ENCODE measurements around the gene PAAF1. TPM values are rescaled to one million over a fixed set of nuclear protein-coding genes. Genes with fewer than 3 reads are reported as not detected.

The PAAF1 gene
- total and polyA plus RNA-seq, 2 of the 13 experiments (the other 11 are each of a cell fraction or from before 2014, with no cell fraction given): 13.5 to 28.8 TPM

DNA sequence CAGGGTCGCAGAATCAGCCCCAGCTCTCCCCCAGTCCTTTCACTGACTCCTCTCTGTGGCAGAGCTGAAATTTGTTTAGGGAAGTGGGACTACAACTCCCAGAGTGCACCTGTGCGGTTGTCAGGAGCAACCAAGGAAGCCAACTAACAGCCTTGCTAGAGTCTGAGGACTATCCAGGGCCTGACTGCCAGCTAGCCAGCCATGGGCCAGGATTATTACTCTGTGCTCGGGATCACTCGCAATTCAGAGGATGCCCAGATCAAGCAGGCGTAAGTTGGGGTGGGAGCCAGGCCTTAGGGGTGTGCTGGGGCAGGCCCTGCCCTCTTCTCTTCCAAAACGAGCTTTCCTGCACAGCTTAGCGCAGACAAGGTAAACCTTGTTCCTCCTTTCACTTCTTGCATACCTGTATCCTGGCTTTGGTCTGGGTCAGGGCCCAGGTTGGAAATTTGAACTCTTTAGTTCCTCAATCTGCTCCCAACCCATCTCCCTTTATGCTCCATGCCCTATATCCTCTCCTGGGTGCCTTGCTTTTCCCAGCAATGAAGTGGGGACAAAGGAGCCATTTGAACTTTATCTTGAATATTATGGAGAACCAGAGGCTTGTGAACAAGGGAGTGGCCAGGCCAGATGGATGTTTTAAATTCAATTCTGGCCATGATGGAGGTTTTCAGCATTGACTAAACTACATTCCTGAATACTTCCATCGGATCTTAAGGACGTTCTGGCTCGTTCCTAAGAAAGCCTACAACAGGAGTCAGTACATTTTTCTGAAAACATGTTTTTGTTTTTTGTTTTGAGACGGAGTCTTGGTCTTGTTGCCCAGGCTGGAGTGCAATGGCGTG, 74.3 kb downstream of the PAAF1 start, which contains the start of gene DNAJB13 (continued):
- TF ChIP-seq, protein P1, sequence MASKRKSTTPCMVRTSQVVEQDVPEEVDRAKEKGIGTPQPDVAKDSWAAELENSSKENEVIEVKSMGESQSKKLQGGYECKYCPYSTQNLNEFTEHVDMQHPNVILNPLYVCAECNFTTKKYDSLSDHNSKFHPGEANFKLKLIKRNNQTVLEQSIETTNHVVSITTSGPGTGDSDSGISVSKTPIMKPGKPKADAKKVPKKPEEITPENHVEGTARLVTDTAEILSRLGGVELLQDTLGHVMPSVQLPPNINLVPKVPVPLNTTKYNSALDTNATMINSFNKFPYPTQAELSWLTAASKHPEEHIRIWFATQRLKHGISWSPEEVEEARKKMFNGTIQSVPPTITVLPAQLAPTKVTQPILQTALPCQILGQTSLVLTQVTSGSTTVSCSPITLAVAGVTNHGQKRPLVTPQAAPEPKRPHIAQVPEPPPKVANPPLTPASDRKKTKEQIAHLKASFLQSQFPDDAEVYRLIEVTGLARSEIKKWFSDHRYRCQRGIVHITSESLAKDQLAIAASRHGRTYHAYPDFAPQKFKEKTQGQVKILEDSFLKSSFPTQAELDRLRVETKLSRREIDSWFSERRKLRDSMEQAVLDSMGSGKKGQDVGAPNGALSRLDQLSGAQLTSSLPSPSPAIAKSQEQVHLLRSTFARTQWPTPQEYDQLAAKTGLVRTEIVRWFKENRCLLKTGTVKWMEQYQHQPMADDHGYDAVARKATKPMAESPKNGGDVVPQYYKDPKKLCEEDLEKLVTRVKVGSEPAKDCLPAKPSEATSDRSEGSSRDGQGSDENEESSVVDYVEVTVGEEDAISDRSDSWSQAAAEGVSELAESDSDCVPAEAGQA (IDR thresholded peaks at IDR 0.05; ENCODE audit: low read depth): no peak
- TF ChIP-seq, protein P1 (CRISPR knock-in tag; IDR thresholded peaks at IDR 0.05; ENCODE audit: borderline replicate concordance): no peak
- TF ChIP-seq MEIS1 (CRISPR knock-in tag; IDR thresholded peaks at IDR 0.05; ENCODE audit: borderline replicate concordance): 0 out of 2 replicates have a peak, but pooled peaks have one; percentile 30
- TF ChIP-seq, protein P2, sequence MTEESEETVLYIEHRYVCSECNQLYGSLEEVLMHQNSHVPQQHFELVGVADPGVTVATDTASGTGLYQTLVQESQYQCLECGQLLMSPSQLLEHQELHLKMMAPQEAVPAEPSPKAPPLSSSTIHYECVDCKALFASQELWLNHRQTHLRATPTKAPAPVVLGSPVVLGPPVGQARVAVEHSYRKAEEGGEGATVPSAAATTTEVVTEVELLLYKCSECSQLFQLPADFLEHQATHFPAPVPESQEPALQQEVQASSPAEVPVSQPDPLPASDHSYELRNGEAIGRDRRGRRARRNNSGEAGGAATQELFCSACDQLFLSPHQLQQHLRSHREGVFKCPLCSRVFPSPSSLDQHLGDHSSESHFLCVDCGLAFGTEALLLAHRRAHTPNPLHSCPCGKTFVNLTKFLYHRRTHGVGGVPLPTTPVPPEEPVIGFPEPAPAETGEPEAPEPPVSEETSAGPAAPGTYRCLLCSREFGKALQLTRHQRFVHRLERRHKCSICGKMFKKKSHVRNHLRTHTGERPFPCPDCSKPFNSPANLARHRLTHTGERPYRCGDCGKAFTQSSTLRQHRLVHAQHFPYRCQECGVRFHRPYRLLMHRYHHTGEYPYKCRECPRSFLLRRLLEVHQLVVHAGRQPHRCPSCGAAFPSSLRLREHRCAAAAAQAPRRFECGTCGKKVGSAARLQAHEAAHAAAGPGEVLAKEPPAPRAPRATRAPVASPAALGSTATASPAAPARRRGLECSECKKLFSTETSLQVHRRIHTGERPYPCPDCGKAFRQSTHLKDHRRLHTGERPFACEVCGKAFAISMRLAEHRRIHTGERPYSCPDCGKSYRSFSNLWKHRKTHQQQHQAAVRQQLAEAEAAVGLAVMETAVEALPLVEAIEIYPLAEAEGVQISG (CRISPR knock-in tag; IDR thresholded peaks at IDR 0.05): peak; percentile 48; the same call in 1 of the 2 replicates
- no peak for TF ChIP-seq SNAI1 (CRISPR knock-in tag; IDR thresholded peaks at IDR 0.05; ENCODE audit: borderline replicate concordance)
- TF ChIP-seq SNAPC2 (CRISPR knock-in tag; IDR thresholded peaks at IDR 0.05): 0 out of 2 replicates have a peak, but pooled peaks have one; percentile 70
- TF ChIP-seq ZNF431 (CRISPR knock-in tag; IDR thresholded peaks at IDR 0.05; ENCODE audit: borderline replicate concordance, low read depth): no peak
- no peak for TF ChIP-seq ZNF660 (CRISPR knock-in tag; IDR thresholded peaks at IDR 0.05; ENCODE audit: borderline replicate concordance, low read depth)
- TF ChIP-seq, protein P3, sequence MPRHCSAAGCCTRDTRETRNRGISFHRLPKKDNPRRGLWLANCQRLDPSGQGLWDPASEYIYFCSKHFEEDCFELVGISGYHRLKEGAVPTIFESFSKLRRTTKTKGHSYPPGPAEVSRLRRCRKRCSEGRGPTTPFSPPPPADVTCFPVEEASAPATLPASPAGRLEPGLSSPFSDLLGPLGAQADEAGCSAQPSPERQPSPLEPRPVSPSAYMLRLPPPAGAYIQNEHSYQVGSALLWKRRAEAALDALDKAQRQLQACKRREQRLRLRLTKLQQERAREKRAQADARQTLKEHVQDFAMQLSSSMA (CRISPR knock-in tag; IDR thresholded peaks at IDR 0.05): no peak
- peak; percentile 55; the same call in 1 of the 2 replicates for TF ChIP-seq IRF2 (CRISPR knock-in tag; IDR thresholded peaks at IDR 0.05)
- 0 out of 2 replicates have a peak, but pooled peaks have one; percentile 22 for TF ChIP-seq KDM2A (CRISPR knock-in tag; IDR thresholded peaks at IDR 0.05; ENCODE audit: borderline replicate concordance, low read depth)
- TF ChIP-seq KDM5B (CRISPR knock-in tag; IDR thresholded peaks at IDR 0.05; ENCODE audit: borderline replicate concordance): no peak
- TF ChIP-seq, protein P4, sequence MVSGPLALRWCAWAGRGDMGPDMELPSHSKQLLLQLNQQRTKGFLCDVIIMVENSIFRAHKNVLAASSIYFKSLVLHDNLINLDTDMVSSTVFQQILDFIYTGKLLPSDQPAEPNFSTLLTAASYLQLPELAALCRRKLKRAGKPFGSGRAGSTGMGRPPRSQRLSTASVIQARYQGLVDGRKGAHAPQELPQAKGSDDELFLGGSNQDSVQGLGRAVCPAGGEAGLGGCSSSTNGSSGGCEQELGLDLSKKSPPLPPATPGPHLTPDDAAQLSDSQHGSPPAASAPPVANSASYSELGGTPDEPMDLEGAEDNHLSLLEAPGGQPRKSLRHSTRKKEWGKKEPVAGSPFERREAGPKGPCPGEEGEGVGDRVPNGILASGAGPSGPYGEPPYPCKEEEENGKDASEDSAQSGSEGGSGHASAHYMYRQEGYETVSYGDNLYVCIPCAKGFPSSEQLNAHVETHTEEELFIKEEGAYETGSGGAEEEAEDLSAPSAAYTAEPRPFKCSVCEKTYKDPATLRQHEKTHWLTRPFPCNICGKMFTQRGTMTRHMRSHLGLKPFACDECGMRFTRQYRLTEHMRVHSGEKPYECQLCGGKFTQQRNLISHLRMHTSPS (CRISPR knock-in tag; IDR thresholded peaks at IDR 0.05; ENCODE audit: low read depth): no peak
- TF ChIP-seq ZFY (CRISPR knock-in tag; IDR thresholded peaks at IDR 0.05): peak; percentile 87
- TF ChIP-seq SOX13 (IDR thresholded peaks at IDR 0.05): no peak
- TF ChIP-seq SOX13 (CRISPR knock-in tag; conservative IDR thresholded peaks at IDR 0.05 in 1 of 2, IDR thresholded peaks at IDR 0.05 in 1 of 2): no peak
